Fibroblast of lung (primary cell): ENCODE measurements around the gene BAD. TPM values are rescaled to one million over a fixed set of nuclear protein-coding genes. Genes with fewer than 3 reads are reported as not detected.

Experiments
- DNase-seq, 2 donors: peaks; one replicate each; pipeline versions ENCODE4 v3.0.0 to v3.0.0-alpha.2; 2010; ENCODE audit warnings: low read depth in 2 of 2
- H2AFZ ChIP-seq: 2 replicates; pipeline ENCODE4 v1.5.1; 2012; ENCODE audit warnings: low read length, control low read depth, inconsistent platforms
- H3K27ac ChIP-seq: 2 replicates; pipeline ENCODE4 v1.5.1; 2011; ENCODE audit warnings: low read length, control low read depth; ENCODE audit not compliant: insufficient read depth
- H3K27me3 ChIP-seq: 2 replicates; pipeline ENCODE4 v1.5.1; 2011; ENCODE audit warnings: mild to moderate bottlenecking, low read length; ENCODE audit not compliant: control insufficient read depth, insufficient read depth
- H3K36me3 ChIP-seq: 2 replicates; pipeline ENCODE4 v1.5.1; 2011; ENCODE audit warnings: low read length; ENCODE audit not compliant: control insufficient read depth, insufficient read depth
- H3K4me1 ChIP-seq: 2 replicates; pipeline ENCODE4 v1.5.1; 2011; ENCODE audit warnings: low read length; ENCODE audit not compliant: control insufficient read depth, insufficient read depth; ENCODE audit errors: extremely low read depth
- H3K4me2 ChIP-seq: 2 replicates; pipeline ENCODE4 v1.5.1; 2011; ENCODE audit warnings: low read length, control low read depth; ENCODE audit not compliant: insufficient read depth; ENCODE audit errors: extremely low read depth
- H3K4me3 ChIP-seq, 4 experiments: fragments of 200-600 bp in 1 of 4; sonication (generic) in 1 of 4; replicated peaks in 1 of 4; 2 replicates each; pipeline ENCODE4 v1.5.1; 2011 to 2016; ENCODE audit warnings: low read length in 4 of 4, low read depth in 3 of 4, mild to moderate bottlenecking in 3 of 4, control low read depth in 2 of 4, inconsistent platforms in 1 of 4, mixed read lengths in 1 of 4; ENCODE audit not compliant: insufficient read depth in 1 of 4; ENCODE audit errors: control extremely low read depth in 1 of 4
- H3K79me2 ChIP-seq: 2 replicates; pipeline ENCODE4 v1.5.1; 2012; ENCODE audit warnings: mild to moderate bottlenecking, low read length, inconsistent platforms; ENCODE audit not compliant: control insufficient read depth, insufficient read depth
- H3K9ac ChIP-seq: 2 replicates; pipeline ENCODE4 v1.5.1; 2011; ENCODE audit warnings: mild to moderate bottlenecking, low read length, control low read depth; ENCODE audit not compliant: insufficient read depth
- H3K9me3 ChIP-seq: 2 replicates; pipeline ENCODE4 v1.5.1; 2012; ENCODE audit warnings: low read depth, low read length; ENCODE audit not compliant: control insufficient read depth, insufficient read depth
- H4K20me1 ChIP-seq: 2 replicates; pipeline ENCODE4 v1.5.1; 2011; ENCODE audit warnings: low read length; ENCODE audit not compliant: control insufficient read depth, insufficient read depth; ENCODE audit errors: extremely low read depth
- EZH2 ChIP-seq: IDR thresholded peaks from 2 replicates; pipeline ENCODE4 v1.5.1; 2012; ENCODE audit warnings: low read length, control low read depth, mild to moderate bottlenecking; ENCODE audit errors: missing control alignments
- polyA plus RNA-seq, 2 donors: library from polyadenylated mRNA; depleted of rRNA in 1 of 2; stranded (reverse) in 1 of 2; unstranded in 1 of 2; fragments of >200 nt; gene quantifications; 2 replicates each; pipeline ENCODE4 v1.2.1, GENCODE V29; 2011 to 2012; ENCODE audit warnings: missing spikeins in 1 of 2
- total RNA-seq: library from RNA; depleted of rRNA; stranded (reverse); fragments of >200 nt; gene quantifications from 2 replicates; pipeline ENCODE4 v1.2.1, GENCODE V29; 2014
- TF ChIP-seq, protein P1 (sequence below), 2 donors: IDR thresholded peaks in 1 of 2; conservative IDR thresholded peaks in 1 of 2; 1 replicate in 1 of 2; 2 replicates in 1 of 2; pipeline ENCODE4 v1.5.1; 2011 to 2012; ENCODE audit warnings: low read length in 2 of 2, control low read depth in 1 of 2, inconsistent platforms in 1 of 2, low read depth in 1 of 2, mild to moderate bottlenecking in 1 of 2

BAD gene
- total and polyA plus RNA-seq, 2 donors (not counting 1 experiment from before 2014, with no cell fraction given) = 31.6 to 79.9 TPM

DNA sequence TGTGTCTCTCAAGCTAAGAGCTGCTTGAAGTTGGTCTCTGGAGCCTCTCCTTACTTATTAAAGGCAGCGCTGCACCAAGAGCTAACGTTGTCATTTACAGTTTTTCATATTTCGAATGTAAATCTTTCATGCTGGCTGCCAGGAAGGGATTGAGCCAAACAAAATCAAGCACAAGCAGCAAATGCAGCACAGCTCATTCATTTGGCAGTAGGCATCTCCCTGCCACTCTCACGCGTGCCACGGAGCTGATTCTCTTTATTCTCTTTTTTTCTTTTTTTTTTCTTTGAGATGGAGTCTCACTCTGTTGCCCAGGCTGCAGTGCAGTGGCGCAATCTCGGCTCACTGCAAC, 51.5 kb downstream of the BAD start:
- Histone ChIP-seq H4K20me1 (no peaks in the 10 kb centered on the region), H3K4me1 (peaks cover 4% of the 10 kb centered on the region), H2AFZ (no peak overlapping the region), H3K79me2 (peaks cover 8% of the 10 kb centered on the region), H3K27ac (no peak overlapping the region), H3K4me3 (no peak overlapping the region), H3K27me3 (no peaks in the 10 kb centered on the region), H3K9ac (no peak overlapping the region), H3K9me3 (no peaks in the 10 kb centered on the region), H3K4me2 (no peak overlapping the region), H3K36me3 (peaks cover 7% of the 10 kb centered on the region)
- TF ChIP-seq EZH2 = no peak
- TF ChIP-seq, protein P1, sequence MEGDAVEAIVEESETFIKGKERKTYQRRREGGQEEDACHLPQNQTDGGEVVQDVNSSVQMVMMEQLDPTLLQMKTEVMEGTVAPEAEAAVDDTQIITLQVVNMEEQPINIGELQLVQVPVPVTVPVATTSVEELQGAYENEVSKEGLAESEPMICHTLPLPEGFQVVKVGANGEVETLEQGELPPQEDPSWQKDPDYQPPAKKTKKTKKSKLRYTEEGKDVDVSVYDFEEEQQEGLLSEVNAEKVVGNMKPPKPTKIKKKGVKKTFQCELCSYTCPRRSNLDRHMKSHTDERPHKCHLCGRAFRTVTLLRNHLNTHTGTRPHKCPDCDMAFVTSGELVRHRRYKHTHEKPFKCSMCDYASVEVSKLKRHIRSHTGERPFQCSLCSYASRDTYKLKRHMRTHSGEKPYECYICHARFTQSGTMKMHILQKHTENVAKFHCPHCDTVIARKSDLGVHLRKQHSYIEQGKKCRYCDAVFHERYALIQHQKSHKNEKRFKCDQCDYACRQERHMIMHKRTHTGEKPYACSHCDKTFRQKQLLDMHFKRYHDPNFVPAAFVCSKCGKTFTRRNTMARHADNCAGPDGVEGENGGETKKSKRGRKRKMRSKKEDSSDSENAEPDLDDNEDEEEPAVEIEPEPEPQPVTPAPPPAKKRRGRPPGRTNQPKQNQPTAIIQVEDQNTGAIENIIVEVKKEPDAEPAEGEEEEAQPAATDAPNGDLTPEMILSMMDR (conservative IDR thresholded peaks at IDR 0.05 in 1 of 2, IDR thresholded peaks at IDR 0.05 in 1 of 2; ENCODE audit: low read depth in 1 of 2, low read length in 2 of 2) = no peak
- no peak for DNase-seq

DNA sequence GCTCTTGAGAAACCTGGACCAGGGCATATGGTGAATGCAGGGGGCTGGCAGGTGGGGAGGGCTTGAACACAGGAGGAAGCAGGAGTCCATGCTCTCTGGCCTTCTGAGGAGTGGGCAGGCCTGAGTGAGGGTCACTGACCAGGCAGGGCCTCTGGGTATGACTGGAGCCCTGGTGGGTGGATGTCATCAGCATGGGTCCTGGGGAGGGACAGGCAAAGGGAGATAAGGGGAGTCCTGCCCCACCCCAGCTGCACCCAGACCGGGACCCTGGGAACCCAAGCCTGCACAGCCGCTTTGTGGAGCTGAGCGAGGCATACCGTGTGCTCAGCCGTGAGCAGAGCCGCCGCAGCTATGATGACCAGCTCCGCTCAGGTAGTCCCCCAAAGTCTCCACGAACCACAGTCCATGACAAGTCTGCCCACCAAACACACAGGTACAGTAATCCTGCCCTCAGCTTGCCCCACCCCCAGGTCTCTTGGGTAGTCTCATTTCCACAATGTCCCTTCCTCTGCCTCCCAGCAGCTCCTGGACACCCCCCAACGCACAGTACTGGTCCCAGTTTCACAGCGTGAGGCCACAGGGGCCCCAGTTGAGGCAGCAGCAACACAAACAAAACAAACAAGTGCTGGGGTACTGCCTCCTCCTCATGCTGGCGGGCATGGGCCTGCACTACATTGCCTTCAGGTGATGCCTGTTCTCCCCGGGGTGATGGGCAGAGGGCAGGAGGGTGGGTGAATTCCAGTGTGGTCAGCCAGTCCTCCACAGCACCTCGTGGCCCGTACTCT, 52.1 kb downstream of the BAD start:
- H4K20me1 ChIP-seq = no peaks in the 10 kb centered on the region
- peaks cover 6% of the 10 kb centered on the region for H3K36me3 ChIP-seq
- DNase-seq = no peak
- TF ChIP-seq EZH2 = no peak
- TF ChIP-seq, protein P1 (conservative IDR thresholded peaks at IDR 0.05 in 1 of 2, IDR thresholded peaks at IDR 0.05 in 1 of 2; ENCODE audit: low read depth in 1 of 2, low read length in 2 of 2) = no peak
- no peak overlapping the region for H3K4me3 ChIP-seq
- H3K9ac ChIP-seq = no peak overlapping the region
- no peaks in the 10 kb centered on the region for H3K27me3 ChIP-seq
- peaks cover 7% of the 10 kb centered on the region for H3K4me1 ChIP-seq
- H3K9me3 ChIP-seq = no peaks in the 10 kb centered on the region
- H3K4me2 ChIP-seq = no peak overlapping the region
- no peak overlapping the region for H3K27ac ChIP-seq
- peaks cover 8% of the 10 kb centered on the region for H3K79me2 ChIP-seq
- H2AFZ ChIP-seq = no peak overlapping the region

DNA sequence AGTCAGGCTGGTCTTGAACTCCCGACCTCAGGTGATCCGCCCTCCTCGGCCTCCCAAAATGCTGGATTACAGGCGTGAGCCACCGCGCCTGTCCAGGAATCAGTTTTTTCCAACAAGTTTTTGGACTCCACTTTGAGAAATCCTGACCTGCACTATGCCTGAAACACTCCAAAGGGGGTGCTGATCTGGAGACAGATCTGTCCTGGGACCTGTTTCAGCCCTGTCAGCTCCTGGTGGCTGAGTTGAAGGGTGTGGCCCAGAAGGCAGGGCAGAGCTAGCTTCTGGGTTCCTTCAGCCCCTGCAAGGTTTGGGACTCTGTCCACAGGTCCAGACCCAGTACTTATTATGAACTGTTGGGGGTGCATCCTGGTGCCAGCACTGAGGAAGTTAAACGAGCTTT, 52.9 kb downstream of the BAD start:
- Histone ChIP-seq H3K79me2 (peaks cover 15% of the 10 kb centered on the region), H3K4me1 (peaks cover 9% of the 10 kb centered on the region), H3K27ac (no peak overlapping the region), H3K36me3 (peaks cover 2% of the 10 kb centered on the region), H3K4me2 (no peak overlapping the region), H3K9ac (no peak overlapping the region), H4K20me1 (no peaks in the 10 kb centered on the region), H3K27me3 (no peaks in the 10 kb centered on the region), H3K4me3 (no peak overlapping the region), H2AFZ (no peak overlapping the region), H3K9me3 (no peaks in the 10 kb centered on the region)
- no peak for DNase-seq
- no peak for TF ChIP-seq EZH2
- TF ChIP-seq, protein P1 (conservative IDR thresholded peaks at IDR 0.05 in 1 of 2, IDR thresholded peaks at IDR 0.05 in 1 of 2; ENCODE audit: low read depth in 1 of 2, low read length in 2 of 2) = no peak
